HG03558 (cell line): ENCODE data around the gene ABCG8.
"Not testable (repeated sequence)": the region's sequence is repeated elsewhere in the genome, so short reads cannot be mapped to it uniquely, and the experiment has no call there.

Experiments
- ATAC-seq: cut with Tn5 transposase; IDR thresholded peaks from one replicate; pipeline ENCODE4 v1.9.1; 2021; ENCODE audit warnings: moderate number of reproducible peaks; ENCODE audit not compliant: unreplicated experiment; ENCODE audit errors: extremely low read depth

ABCG8 gene

DNA sequence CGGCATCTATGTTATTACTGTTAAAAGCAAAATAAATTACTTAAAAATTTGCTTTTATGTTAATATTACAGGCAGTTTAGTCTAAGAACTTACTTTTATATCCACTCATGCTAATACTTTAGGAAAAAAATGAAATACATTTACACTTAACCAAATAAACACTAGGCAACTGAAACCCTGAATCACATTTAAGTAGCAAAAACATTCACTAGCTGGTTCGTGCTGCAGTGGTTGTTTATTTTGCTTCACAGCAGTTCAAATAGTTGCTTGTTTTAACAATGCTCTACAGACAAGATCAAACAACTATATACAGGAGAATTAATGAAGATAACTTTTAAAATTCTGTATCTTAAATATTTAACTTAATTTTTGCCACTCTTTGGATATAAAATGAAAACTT is 60.8 kb downstream of the ABCG8 start:
- ATAC-seq: no peak

DNA sequence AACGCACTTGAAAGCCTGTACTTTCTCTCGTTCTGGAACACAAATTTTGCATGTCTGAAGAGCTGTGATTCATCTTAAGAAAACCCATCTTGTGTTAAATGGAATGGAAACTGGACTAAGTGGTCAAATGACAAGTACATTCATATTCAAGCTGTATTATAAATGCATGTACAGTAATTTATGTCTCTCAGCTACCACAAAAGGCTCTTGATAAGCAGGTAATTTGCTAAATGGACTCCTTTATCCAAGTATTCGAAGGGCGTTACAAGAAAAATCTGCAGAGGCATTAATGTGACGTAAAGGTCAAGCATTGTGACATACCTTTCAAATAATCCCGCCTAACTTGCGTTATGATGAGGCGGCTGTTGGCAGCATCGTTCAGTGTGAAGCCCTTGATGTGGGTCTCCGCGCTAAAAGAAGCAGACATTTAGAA is 66.6 kb downstream of the ABCG8 start:
- ATAC-seq: no peak

DNA sequence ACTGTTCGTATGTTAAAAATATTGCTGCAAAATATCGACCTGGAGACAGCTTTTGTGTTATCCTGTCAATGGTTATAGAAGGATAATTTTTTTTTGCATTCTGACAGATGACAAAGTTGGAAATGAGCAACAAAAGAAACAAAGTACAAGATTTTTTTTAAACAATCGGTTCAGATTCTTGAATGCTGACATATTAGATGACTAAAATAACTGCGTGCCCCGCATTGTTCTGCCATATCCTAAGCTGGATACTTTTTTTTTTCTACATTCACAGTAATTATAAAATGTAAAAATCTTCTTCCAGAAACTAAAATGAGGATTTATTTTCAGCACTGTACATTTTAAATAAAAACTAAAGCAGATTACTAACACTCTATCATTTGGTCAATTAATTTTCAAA is 67.1 kb downstream of the ABCG8 start:
- ATAC-seq: no peak

DNA sequence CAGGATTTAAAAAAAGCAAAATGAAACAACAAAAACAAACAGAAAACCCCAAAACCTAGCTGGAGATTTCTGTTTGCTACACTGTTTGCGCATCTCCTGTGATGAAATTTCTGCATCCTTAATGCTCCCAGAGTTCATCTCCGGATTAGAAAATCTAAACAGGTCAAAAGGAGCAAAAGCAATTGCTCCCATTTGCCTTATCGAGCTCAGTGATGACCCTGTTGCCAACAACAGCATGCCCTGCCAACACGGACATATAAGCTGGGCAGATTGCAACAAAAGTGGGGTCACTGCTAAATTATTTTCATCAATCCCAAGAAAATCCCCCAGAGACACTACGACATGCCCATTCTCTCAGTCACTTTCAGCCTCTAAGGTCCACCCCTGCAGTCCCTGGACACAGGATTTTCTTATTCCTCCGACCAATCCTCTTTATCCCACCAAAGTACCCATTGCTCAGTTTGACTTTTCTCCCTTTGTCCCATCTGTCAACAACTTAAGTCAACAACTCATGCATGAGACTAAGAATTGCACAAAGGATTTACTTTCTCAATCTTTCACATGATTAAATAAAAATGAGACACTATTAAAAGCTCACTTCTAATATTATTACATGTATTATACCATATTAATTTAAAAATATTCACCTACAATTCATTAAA is 67.8 kb downstream of the ABCG8 start:
- ATAC-seq: no peak

DNA sequence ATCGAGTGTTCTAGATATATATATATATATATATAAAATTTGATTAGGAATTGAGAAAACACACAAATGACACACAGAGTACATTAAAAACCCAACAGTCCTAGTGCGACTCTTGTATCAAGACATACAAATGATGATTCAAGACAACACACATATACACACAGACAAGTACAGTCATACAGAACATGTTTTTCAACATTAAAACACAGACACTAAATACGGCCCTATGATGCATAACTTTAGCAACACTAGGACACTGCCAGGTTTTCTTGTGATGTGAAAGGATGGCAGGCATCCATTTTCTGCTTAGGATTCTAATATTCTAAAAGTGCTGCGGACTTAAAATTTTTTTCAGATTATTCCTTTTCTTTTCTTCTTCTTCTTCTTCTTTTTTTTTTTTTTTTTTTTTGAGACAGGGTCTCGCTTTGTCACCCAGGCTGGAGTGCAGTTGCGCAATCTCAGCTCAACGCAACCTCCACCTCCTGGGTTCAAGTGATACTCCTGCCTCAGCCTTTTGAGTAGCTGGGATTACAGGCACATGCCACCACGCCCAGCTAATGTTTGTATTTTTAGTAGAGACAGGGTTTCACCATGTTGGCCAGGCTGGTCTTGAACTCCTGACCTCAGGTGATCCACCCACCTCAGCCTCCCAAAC is 72.5 kb downstream of the ABCG8 start:
- not testable (repeated sequence) for ATAC-seq

DNA sequence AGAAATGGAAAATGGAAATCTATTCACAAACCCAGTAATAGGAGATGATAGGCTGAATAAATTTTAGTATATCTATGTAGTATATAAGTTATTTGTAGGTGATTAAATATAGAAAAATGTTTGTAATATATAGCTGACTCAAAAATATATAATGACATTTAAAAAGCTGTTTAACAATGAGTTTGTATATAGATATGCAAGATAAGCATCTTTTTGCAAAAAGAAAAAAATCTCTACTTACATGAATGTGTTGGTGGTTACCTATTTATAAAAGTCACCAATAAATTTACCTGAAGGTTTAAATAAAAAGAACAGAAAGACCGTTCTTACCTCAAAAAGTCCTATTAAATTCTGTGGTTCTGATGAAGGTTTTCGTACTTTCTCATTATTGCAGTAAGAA is 85.7 kb downstream of the ABCG8 start:
- ATAC-seq: no peak

DNA sequence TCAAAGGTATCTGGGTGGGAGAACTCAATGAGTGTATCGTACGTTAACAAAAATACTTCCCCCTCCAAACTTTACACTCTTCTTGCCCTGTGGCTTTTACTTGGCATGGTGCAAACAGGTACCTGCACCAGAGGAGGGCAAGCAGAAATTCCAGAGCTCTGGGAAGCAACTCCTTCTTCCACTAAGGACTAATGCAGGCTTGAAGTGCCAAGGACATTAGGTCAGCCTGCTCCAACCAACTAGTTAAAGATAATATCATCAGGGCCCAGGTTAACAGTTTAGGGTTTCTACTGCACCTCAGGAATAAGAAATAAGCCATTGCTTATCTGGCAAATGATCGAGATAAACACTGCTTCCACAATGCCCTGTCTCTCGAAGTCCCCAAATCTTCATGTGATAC is 86.7 kb downstream of the ABCG8 start:
- ATAC-seq: no peak

DNA sequence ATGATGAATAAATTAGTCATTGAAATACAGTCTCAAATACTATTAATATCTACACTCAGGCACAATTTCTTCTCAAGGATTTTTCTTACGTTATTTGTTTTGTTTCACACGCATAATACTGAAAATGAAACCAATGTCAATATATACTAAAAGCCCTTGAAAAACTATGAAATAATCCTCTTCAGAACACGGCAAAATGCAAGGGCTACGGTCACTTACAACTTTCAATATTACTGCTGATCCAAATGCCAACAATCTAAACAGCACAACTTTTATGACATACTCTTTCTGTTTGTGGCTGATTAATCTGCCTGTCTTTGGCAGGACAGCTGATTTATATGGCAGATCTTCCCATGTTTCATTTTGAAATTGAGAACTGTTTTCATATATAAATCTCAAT is 88.7 kb downstream of the ABCG8 start:
- no peak for ATAC-seq

DNA sequence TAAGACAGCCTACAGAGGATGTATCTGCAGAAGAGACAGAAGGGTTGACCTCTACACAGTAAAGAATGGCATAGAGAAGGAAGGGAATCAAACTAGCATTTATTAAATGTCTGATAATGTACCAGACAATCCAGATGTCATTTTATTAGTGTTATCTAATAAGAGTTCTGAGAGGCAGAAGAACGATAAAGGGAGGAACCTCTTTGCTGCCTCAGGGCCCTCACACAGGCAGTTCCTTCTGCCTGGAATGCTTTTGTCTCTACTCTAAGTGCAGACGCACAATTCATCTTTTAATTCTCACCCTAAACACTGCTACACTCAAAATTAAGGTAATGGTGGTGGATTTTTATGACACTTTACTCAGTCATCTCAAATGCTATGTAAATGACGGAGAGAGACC is 92.5 kb downstream of the ABCG8 start:
- no peak for ATAC-seq
